Liver (tissue), 3 donors: ENCODE measurements around the gene CD164L2.
"Not testable (repeated sequence)": the region's sequence is repeated elsewhere in the genome, so short reads cannot be mapped to it uniquely, and the experiment has no call there.

Source experiments
- JUND ChIP-seq, 2 donors: IDR thresholded peaks; 2 replicates each; pipeline ENCODE4 v1.6.1; 2016; ENCODE audit warnings: antibody characterized with exemption in 2 of 2
- RAD21 ChIP-seq, 2 donors: IDR thresholded peaks; 2 replicates each; pipeline ENCODE4 v1.6.1; 2016; ENCODE audit warnings: antibody characterized with exemption in 2 of 2, mild to moderate bottlenecking in 2 of 2
- SP1 ChIP-seq: IDR thresholded peaks from 2 replicates; pipeline ENCODE4 v1.6.1; 2018; ENCODE audit warnings: antibody characterized with exemption, mild to moderate bottlenecking
- YY1 ChIP-seq: IDR thresholded peaks from 2 replicates; pipeline ENCODE4 v1.6.1; 2016; ENCODE audit warnings: antibody characterized with exemption, mild to moderate bottlenecking
- TF ChIP-seq, protein P1 (sequence below): fragments of 150-350 bp; IDR thresholded peaks from 2 replicates; pipeline ENCODE4 v1.5.1; 2017; ENCODE audit warnings: improper control_type of control experiment, low read depth, low read length; ENCODE audit not compliant: missing input control
- TF ChIP-seq, protein P2 (sequence below): IDR thresholded peaks from 2 replicates; pipeline ENCODE4 v1.6.1; 2016; ENCODE audit warnings: antibody characterized with exemption, mild to moderate bottlenecking
- TF ChIP-seq, protein P3 (sequence below): IDR thresholded peaks from 2 replicates; pipeline ENCODE4 v1.6.1; 2016; ENCODE audit warnings: antibody characterized with exemption
- donor health status: healthy.
- donor health status: healthy.

DNA sequence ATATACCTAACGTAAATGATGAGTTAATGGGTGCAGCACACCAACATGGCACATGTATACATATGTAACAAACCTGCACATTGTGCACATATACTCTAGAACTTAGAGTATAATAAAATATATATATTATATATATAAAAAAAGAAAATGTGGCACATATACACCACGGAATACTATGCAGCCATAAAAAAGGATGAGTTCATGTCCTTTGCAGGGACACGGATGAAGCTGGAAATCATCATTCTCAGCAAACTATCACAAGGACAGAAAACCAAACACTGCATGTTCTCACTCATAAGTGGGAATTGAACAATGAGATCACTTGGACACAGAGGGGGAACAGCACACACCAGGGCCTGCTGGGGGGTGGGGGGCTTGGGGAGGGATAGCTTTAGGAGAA, 1.7 kb upstream of the CD164L2 start:
- not testable (repeated sequence) for TF ChIP-seq YY1; RAD21 (IDR thresholded peaks at IDR 0.05); JUND (IDR thresholded peaks at IDR 0.05); SP1
- TF ChIP-seq, protein P1, sequence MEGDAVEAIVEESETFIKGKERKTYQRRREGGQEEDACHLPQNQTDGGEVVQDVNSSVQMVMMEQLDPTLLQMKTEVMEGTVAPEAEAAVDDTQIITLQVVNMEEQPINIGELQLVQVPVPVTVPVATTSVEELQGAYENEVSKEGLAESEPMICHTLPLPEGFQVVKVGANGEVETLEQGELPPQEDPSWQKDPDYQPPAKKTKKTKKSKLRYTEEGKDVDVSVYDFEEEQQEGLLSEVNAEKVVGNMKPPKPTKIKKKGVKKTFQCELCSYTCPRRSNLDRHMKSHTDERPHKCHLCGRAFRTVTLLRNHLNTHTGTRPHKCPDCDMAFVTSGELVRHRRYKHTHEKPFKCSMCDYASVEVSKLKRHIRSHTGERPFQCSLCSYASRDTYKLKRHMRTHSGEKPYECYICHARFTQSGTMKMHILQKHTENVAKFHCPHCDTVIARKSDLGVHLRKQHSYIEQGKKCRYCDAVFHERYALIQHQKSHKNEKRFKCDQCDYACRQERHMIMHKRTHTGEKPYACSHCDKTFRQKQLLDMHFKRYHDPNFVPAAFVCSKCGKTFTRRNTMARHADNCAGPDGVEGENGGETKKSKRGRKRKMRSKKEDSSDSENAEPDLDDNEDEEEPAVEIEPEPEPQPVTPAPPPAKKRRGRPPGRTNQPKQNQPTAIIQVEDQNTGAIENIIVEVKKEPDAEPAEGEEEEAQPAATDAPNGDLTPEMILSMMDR: not testable (repeated sequence)
- TF ChIP-seq, protein P2, sequence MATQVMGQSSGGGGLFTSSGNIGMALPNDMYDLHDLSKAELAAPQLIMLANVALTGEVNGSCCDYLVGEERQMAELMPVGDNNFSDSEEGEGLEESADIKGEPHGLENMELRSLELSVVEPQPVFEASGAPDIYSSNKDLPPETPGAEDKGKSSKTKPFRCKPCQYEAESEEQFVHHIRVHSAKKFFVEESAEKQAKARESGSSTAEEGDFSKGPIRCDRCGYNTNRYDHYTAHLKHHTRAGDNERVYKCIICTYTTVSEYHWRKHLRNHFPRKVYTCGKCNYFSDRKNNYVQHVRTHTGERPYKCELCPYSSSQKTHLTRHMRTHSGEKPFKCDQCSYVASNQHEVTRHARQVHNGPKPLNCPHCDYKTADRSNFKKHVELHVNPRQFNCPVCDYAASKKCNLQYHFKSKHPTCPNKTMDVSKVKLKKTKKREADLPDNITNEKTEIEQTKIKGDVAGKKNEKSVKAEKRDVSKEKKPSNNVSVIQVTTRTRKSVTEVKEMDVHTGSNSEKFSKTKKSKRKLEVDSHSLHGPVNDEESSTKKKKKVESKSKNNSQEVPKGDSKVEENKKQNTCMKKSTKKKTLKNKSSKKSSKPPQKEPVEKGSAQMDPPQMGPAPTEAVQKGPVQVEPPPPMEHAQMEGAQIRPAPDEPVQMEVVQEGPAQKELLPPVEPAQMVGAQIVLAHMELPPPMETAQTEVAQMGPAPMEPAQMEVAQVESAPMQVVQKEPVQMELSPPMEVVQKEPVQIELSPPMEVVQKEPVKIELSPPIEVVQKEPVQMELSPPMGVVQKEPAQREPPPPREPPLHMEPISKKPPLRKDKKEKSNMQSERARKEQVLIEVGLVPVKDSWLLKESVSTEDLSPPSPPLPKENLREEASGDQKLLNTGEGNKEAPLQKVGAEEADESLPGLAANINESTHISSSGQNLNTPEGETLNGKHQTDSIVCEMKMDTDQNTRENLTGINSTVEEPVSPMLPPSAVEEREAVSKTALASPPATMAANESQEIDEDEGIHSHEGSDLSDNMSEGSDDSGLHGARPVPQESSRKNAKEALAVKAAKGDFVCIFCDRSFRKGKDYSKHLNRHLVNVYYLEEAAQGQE: not testable (repeated sequence)
- TF ChIP-seq, protein P3, sequence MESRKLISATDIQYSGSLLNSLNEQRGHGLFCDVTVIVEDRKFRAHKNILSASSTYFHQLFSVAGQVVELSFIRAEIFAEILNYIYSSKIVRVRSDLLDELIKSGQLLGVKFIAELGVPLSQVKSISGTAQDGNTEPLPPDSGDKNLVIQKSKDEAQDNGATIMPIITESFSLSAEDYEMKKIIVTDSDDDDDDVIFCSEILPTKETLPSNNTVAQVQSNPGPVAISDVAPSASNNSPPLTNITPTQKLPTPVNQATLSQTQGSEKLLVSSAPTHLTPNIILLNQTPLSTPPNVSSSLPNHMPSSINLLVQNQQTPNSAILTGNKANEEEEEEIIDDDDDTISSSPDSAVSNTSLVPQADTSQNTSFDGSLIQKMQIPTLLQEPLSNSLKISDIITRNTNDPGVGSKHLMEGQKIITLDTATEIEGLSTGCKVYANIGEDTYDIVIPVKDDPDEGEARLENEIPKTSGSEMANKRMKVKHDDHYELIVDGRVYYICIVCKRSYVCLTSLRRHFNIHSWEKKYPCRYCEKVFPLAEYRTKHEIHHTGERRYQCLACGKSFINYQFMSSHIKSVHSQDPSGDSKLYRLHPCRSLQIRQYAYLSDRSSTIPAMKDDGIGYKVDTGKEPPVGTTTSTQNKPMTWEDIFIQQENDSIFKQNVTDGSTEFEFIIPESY: not testable (repeated sequence)
